Right lobe of liver (tissue), 6 donors: ENCODE measurements around the gene GPR35. TPM values are rescaled to one million over a fixed set of nuclear protein-coding genes. Genes with fewer than 3 reads are reported as not detected.

Experiments
- ATAC-seq, 4 donors: fragments of 200-7000 bp; cut with Tn5 transposase; one replicate each; pipeline ENCODE4 v1.9.1; 2020; ENCODE audit warnings: mild to moderate bottlenecking in 4 of 4, moderate library complexity in 4 of 4
- DNase-seq, 3 donors: peaks; one replicate each; pipeline ENCODE4 v3.0.0-alpha.2; 2020
- H3K27ac ChIP-seq, 3 donors: fragments of 200-600 bp; one replicate each; pipeline ENCODE4 v1.8.0; 2022
- H3K27me3 ChIP-seq, 2 donors: fragments of 200-600 bp; one replicate each; pipeline ENCODE4 v1.8.0; 2022
- H3K36me3 ChIP-seq, 4 donors: fragments of 200-600 bp; sonication (generic) in 1 of 4; one replicate each; pipeline versions ENCODE4 v1.5.1 to v1.8.0; 2017 to 2022; ENCODE audit warnings: control low read depth in 1 of 4
- H3K4me1 ChIP-seq, 4 donors: fragments of 200-600 bp; sonication (generic) in 1 of 4; one replicate each; pipeline versions ENCODE4 v1.5.1 to v1.8.0; 2017 to 2022; ENCODE audit warnings: control low read depth in 1 of 4
- H3K4me3 ChIP-seq, 3 donors: fragments of 200-600 bp; one replicate each; pipeline ENCODE4 v1.8.0; 2022
- H3K9me3 ChIP-seq, 4 donors: fragments of 200-600 bp; sonication (generic) in 1 of 4; one replicate each; pipeline versions ENCODE4 v1.5.1 to v1.8.0; 2017 to 2022; ENCODE audit warnings: control low read depth in 1 of 4
- POLR2A ChIP-seq: fragments of 450-650 bp; IDR thresholded peaks from one replicate; pipeline ENCODE4 v1.6.1; 2017; ENCODE audit warnings: antibody characterized with exemption, mild to moderate bottlenecking
- WGBS: methylation state at CpG from one replicate; pipeline ENCODE4 v1.1.6; 2018; ENCODE audit warnings: low coverage, low lambda C conversion rate; ENCODE audit not compliant: insufficient coverage; ENCODE audit errors: missing lambda C conversion rate; 5-methylcytosine and 5-hydroxymethylcytosine counted together
- intact Hi-C, 2 donors: fragments of 100-400 bp; cut with DNase I; formaldehyde crosslinking; loops; one replicate each; pipeline versions ENCODE4 v1.11.2 to v1.14.1; 2022
- total RNA-seq, 6 experiments: library from RNA; depleted of rRNA in 2 of 6; stranded (reverse); fragments of >200 nt in 2 of 6; fragmentation: NEBNext Ultra II Directional in 3 of 6; extraction: Animal tissue kit (Norgen Biotek cat#: 25700) in 3 of 6; gene quantifications; one replicate each; pipeline versions ENCODE4 v1.1.0 to v1.2.4, GENCODE V29; 2016 to 2023
- TF ChIP-seq, protein P1 (sequence below), 4 donors: fragments of 200-600 bp in 3 of 4; fragments of 450-650 bp in 1 of 4; IDR thresholded peaks; one replicate each; pipeline versions ENCODE4 v1.5.1 to v1.8.0; 2016 to 2022; ENCODE audit warnings: antibody characterized with exemption in 4 of 4, mild to moderate bottlenecking in 2 of 4
- donor health status: DM: no; HTN: yes; CAD: no.
- donor health status: DM: no; HTN: no; CAD: no.
- donor health status: DM: no; HTN: no; CAD: no.
- donor health status: DM: no; HTN: yes; CAD: no.
- donor health status: DM: no; HTN: yes; CAD: no.

The GPR35 gene
- total RNA-seq, 6 experiments from 2014 or later: 0.11 to 1.2 (median 0.72) TPM

DNA sequence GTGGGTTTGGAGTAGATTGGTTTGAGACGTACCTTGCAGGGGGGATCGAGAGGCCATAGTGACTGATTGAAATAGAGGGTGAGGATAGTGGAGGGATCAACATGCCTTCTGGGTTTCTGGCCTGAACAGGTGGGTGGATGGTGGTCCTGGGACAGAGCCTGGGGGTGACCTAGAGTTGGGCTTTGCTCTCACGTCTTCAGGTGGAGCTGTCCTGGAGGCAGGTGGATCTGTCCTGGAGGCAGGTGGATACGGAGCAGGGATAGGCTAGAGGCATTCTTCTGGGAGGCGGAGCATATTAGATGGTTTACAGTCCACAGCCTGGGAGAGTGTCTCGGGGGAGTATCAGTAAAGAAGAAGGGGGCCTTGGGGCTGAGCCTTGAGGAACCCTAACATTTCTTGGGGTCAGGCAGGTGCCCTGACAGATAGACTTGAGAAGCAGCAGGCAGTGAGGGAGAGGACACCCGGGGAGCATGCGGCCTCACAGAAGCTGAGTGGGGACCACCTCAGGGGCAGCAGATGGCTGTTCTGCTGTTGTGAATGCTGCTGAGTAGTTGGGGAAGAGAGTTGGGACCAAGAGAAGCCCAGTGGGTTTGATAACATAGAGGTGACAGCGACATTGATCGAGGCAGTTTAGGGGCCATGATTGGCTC, 37.1 kb upstream of the GPR35 start:
- DNase-seq (peak in 1 of 3 donors; percentile 36), ATAC-seq (no peak)
- TF ChIP-seq, protein P1, sequence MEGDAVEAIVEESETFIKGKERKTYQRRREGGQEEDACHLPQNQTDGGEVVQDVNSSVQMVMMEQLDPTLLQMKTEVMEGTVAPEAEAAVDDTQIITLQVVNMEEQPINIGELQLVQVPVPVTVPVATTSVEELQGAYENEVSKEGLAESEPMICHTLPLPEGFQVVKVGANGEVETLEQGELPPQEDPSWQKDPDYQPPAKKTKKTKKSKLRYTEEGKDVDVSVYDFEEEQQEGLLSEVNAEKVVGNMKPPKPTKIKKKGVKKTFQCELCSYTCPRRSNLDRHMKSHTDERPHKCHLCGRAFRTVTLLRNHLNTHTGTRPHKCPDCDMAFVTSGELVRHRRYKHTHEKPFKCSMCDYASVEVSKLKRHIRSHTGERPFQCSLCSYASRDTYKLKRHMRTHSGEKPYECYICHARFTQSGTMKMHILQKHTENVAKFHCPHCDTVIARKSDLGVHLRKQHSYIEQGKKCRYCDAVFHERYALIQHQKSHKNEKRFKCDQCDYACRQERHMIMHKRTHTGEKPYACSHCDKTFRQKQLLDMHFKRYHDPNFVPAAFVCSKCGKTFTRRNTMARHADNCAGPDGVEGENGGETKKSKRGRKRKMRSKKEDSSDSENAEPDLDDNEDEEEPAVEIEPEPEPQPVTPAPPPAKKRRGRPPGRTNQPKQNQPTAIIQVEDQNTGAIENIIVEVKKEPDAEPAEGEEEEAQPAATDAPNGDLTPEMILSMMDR (IDR thresholded peaks at IDR 0.05): no peak
- TF ChIP-seq POLR2A: no peak
- Histone ChIP-seq H3K27ac (no peak overlapping the region), H3K27me3 (no peaks in the 10 kb centered on the region), H3K9me3 (no peaks in the 10 kb centered on the region), H3K4me1 (peaks cover 0 to 28% (median 8%) of the 10 kb centered on the region in 4 donors), H3K36me3 (peaks cover 0 to 5% (median under 1%) of the 10 kb centered on the region in 4 donors), H3K4me3 (no peak overlapping the region)
- intact Hi-C loops: no loop called here
- 87% methylated on average over 6 of the region's 10 CpGs for WGBS

DNA sequence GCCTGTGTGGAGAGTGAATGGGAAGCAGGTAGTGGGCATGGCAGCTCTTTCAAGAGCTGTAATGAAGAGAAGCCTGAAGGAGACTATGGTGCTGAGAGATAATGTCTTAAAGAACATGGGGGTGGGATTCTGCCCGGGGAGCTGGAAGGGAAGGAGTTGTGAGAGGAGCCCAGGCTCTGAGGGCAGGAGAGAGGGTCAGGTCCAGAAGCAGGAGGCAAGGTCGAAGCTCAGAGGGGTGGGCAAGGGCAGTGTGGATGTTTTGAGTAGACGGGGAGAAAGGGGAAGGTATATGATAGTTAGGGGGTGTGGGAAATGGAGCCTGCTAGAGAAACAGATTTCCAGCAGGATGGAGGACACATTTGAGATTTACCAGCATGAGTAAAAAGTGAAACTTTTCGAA, 36.6 kb upstream of the GPR35 start:
- ATAC-seq (no peak), DNase-seq (peak in 1 of 3 donors; percentile 36)
- no peak overlapping the region for H3K4me3 ChIP-seq
- 89% methylated on average over 4 of the region's 4 CpGs for WGBS
- no peaks in the 10 kb centered on the region for H3K27me3 ChIP-seq
- peaks cover 0 to 28% (median 8%) of the 10 kb centered on the region in 4 donors for H3K4me1 ChIP-seq
- no peak overlapping the region for H3K27ac ChIP-seq
- H3K36me3 ChIP-seq: peaks cover 0 to 5% (median under 1%) of the 10 kb centered on the region in 4 donors
- H3K9me3 ChIP-seq: no peaks in the 10 kb centered on the region
- intact Hi-C loops: no loop called here
- TF ChIP-seq, protein P1 (IDR thresholded peaks at IDR 0.05): no peak
- no peak for TF ChIP-seq POLR2A

DNA sequence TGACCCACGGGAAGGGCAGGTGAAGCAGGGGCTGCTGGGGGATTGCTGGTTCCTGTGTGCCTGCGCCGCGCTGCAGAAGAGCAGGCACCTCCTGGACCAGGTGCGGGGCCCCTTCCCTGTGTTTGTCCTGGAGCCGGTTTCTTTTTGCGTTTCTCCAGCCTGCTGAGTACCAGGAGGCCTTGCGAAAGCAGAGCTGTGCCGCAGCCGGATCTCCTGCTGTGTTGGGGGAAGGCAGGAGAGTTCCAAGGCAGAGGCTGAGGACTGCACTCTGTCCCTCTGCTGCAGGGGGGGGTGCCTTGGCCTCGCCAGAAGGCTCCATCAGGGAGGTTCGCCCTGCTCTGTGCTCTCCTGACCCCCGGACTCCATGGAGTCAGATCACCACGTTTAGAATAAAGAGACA, 35.9 kb upstream of the GPR35 start:
- Histone ChIP-seq H3K4me3 (no peak overlapping the region), H3K27ac (no peak overlapping the region), H3K36me3 (peaks cover 0 to 5% (median under 1%) of the 10 kb centered on the region in 4 donors), H3K27me3 (no peaks in the 10 kb centered on the region), H3K4me1 (peaks cover 0 to 28% (median 8%) of the 10 kb centered on the region in 4 donors), H3K9me3 (no peaks in the 10 kb centered on the region)
- intact Hi-C loops: no loop called here
- no peak for TF ChIP-seq POLR2A
- TF ChIP-seq, protein P1 (IDR thresholded peaks at IDR 0.05): no peak
- DNase-seq: peak; percentile 11 to 44 (median 33)
- 77% methylated on average over 6 of the region's 14 CpGs for WGBS
- no peak for ATAC-seq

DNA sequence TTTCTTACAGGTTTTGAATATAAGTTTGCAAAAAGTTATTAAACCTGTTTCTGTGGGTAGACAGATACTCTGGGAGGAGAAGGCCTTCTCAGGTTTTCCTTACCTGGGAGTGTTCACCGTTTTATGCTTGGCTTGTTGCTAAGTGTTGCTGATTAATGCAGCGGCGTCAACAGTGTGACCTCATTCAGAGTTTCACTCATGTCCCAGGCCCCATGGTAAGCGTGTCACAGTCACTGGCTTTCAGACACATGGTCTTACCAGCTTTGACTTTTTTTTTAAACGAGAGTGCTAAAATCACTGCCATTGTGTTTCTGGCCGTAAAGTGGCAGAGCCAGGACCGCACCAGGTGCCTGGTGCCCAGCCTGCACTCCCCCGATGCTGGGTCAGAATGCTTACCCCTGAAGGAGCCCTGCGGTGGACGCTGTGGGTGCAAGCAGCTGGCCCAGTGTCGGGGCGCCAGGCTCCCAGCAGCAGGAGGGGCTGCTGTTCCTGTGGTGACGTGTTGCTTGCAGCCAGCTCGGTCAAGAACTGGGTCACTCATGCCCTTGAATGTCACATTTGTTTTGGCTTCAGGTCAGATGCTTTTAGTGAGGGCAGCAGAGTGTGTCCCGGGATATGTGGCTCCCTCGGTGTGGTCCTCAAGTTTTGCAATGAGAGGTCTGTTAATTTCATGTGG, 35.3 kb upstream of the GPR35 start:
- H3K36me3 ChIP-seq: peaks cover 0 to 5% (median under 1%) of the 10 kb centered on the region in 4 donors

DNA sequence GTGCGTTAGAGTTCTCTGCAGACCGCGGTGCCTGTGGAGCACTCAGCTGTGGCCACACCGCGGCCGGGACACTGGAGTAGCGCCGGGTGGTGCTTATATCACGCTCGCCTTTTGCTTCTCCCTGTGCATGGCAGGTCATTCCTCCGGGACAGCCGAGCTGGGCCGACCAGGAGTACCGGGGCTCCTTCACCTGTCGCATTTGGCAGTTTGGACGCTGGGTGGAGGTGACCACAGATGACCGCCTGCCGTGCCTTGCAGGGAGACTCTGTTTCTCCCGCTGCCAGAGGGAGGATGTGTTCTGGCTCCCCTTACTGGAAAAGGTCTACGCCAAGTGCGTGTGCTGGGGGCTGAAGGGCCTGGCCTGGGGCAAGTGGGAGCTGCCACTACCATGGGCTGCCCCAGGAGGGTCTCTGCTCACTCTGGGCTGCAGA, 34.6 kb upstream of the GPR35 start:
- intact Hi-C loops: no loop called here
- Histone ChIP-seq H3K9me3 (no peaks in the 10 kb centered on the region), H3K27me3 (no peaks in the 10 kb centered on the region), H3K4me3 (no peak overlapping the region), H3K4me1 (peaks cover 0 to 21% (median 3%) of the 10 kb centered on the region in 4 donors), H3K27ac (no peak overlapping the region), H3K36me3 (peaks cover 0 to 5% (median under 1%) of the 10 kb centered on the region in 4 donors)
- DNase-seq (peak; percentile 15 to 43 (median 38)), ATAC-seq (no peak)
- TF ChIP-seq, protein P1 (IDR thresholded peaks at IDR 0.05): no peak
- TF ChIP-seq POLR2A: no peak
- no CpG with 5 or more reads among the region's 21 CpGs for WGBS

More for the DNA sequence above, 35.3 kb upstream of the GPR35 start:
- ATAC-seq (no peak), DNase-seq (peak; percentile 19 to 66 (median 25))
- H3K27me3 ChIP-seq: no peaks in the 10 kb centered on the region
- intact Hi-C loops: no loop called here
- H3K4me3 ChIP-seq: no peak overlapping the region
- peaks cover 0 to 23% (median 6%) of the 10 kb centered on the region in 4 donors for H3K4me1 ChIP-seq
- no peak overlapping the region for H3K27ac ChIP-seq
- no peaks in the 10 kb centered on the region for H3K9me3 ChIP-seq
- TF ChIP-seq POLR2A: no peak
- 66% methylated on average over 9 of the region's 16 CpGs for WGBS
